ENCODE data around the gene RIMS4.

GRCh38 chr20:44776980-44777379 is 33.4 kb downstream of the RIMS4 start:
- TF ChIP-seq POLR2AphosphoS5 (IDR thresholded peaks at IDR 0.05; ENCODE audit: borderline replicate concordance, low read depth, low read length): no peak
- no peak for TF ChIP-seq EZH2 (IDR thresholded peaks at IDR 0.05)
- TF ChIP-seq FOXP2 (optimal IDR thresholded peaks at IDR 0.05; ENCODE audit: control extremely low read depth, extremely low read length, insufficient read depth): no peak
